Effector memory CD8-positive, alpha-beta T cell (primary cell): ENCODE measurements around the gene ARFGAP3.

ENCODE experiments used
- ATAC-seq: fragments of 150-1000 bp; cut with Tn5 transposase; replicated peaks from 2 replicates; pipeline ENCODE4 v1.10.0; 2021; ENCODE audit warnings: mild to moderate bottlenecking, moderate library complexity
- DNase-seq, 3 experiments: peaks; one replicate each; pipeline ENCODE4 v3.0.0; 2021
- H3K27ac Mint-ChIP-seq, 2 donors: one replicate each; pipeline ENCODE4 v1.8.0; 2022; ENCODE audit warnings: mild to moderate bottlenecking in 2 of 2, mixed read lengths in 2 of 2, moderate library complexity in 2 of 2
- H3K27me3 Mint-ChIP-seq, 2 donors: one replicate each; pipeline ENCODE4 v1.8.0; 2022; ENCODE audit warnings: mixed read lengths in 2 of 2
- H3K36me3 Mint-ChIP-seq: one replicate; pipeline ENCODE4 v1.8.0; 2022; ENCODE audit warnings: mild to moderate bottlenecking, moderate library complexity, mixed read lengths; ENCODE audit not compliant: insufficient read depth
- H3K4me1 Mint-ChIP-seq, 2 donors: one replicate each; pipeline ENCODE4 v1.8.0; 2022; ENCODE audit warnings: low read depth in 2 of 2, mixed read lengths in 2 of 2
- H3K4me3 Mint-ChIP-seq, 2 donors: one replicate each; pipeline ENCODE4 v1.8.0; 2022; ENCODE audit warnings: mild to moderate bottlenecking in 2 of 2, mixed read lengths in 2 of 2, moderate library complexity in 2 of 2
- H3K9me3 Mint-ChIP-seq, 2 donors: one replicate each; pipeline ENCODE4 v1.8.0; 2022; ENCODE audit warnings: mixed read lengths in 2 of 2
- total RNA-seq, 9 experiments: gene quantifications; one replicate each; lab custom pipeline; 2026; lab: John Stamatoyannopoulos, UW

ARFGAP3 gene
- total RNA-seq = 47.7 to 93.2 (median 79.1) reads per million in 9 experiments

GRCh38 chr22:42856865-42857704, at the start of gene ARFGAP3:
Gene ARFGAP3 (minus strand): TSS chr22:42857273. CDS start chr22:42857182, 91 bp downstream.
- peak; percentile 86 for ATAC-seq
- Mint-ChIP-seq H3K27me3 (no peaks in the 10 kb centered on the region), H3K36me3 (peaks cover 13% of the 10 kb centered on the region)

GRCh38 chr22:42905702-42906183, 48.7 kb upstream of the ARFGAP3 start:
- H3K27me3 Mint-ChIP-seq = no peaks in the 10 kb centered on the region
- H3K4me1 Mint-ChIP-seq = peaks cover 2 to 5% of the 10 kb centered on the region in 2 donors
- DNase-seq = no peak
- no peak overlapping the region for H3K27ac Mint-ChIP-seq
- no peak for ATAC-seq
- H3K4me3 Mint-ChIP-seq = no peak overlapping the region
- H3K9me3 Mint-ChIP-seq = no peaks in the 10 kb centered on the region
- peaks cover 18% of the 10 kb centered on the region for H3K36me3 Mint-ChIP-seq

More at GRCh38 chr22:42856865-42857704, at the start of gene ARFGAP3:
- Mint-ChIP-seq H3K9me3 (no peaks in the 10 kb centered on the region), H3K27ac (peak within 1 kb of the TSS; percentile 93 to 96), H3K4me3 (peak within 1 kb of the TSS; percentile 88 to 96), H3K4me1 (peaks cover 5 to 8% of the 10 kb centered on the region in 2 donors)
- peak; percentile 93 to 97 (median 93) for DNase-seq

DNA sequence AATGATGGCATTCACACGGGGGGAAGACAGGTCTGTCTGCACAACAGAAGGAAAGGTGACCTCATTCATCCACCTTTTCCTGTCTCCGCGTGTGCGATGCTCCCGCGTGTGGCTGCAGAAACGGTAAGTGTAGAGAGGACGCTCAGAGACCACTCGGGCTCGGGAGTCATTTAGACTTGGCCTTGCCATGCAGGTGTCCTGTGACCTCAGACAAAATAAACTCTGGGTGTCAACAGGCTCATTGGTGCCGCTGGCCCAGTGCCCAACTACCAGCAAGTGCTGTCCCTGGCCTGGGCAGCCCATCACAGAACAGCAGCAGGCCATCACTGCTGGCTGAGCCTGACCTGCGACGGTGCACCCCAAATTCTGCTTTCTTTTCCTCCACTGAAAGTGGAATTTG, 48.1 kb upstream of the ARFGAP3 start:
- Mint-ChIP-seq H3K4me3 (no peak overlapping the region), H3K27ac (peak overlapping the region in 1 of 2 donors; percentile 35), H3K4me1 (peaks cover 2 to 5% of the 10 kb centered on the region in 2 donors), H3K36me3 (peaks cover 15% of the 10 kb centered on the region), H3K27me3 (no peaks in the 10 kb centered on the region), H3K9me3 (no peaks in the 10 kb centered on the region)
- no peak for ATAC-seq
- no peak for DNase-seq

GRCh38 chr22:42904050-42904449, 47.0 kb upstream of the ARFGAP3 start:
- Mint-ChIP-seq H3K9me3 (no peaks in the 10 kb centered on the region), H3K4me1 (peaks cover 5% of the 10 kb centered on the region in 2 donors), H3K27ac (no peak overlapping the region), H3K4me3 (no peak overlapping the region), H3K27me3 (no peaks in the 10 kb centered on the region), H3K36me3 (peaks cover 15% of the 10 kb centered on the region)
- ATAC-seq (no peak), DNase-seq (no peak)

GRCh38 chr22:42902875-42903510, 45.9 kb upstream of the ARFGAP3 start:
- no peaks in the 10 kb centered on the region for H3K27me3 Mint-ChIP-seq
- H3K4me3 Mint-ChIP-seq = no peak overlapping the region
- ATAC-seq = no peak
- H3K36me3 Mint-ChIP-seq = peaks cover 15% of the 10 kb centered on the region
- H3K27ac Mint-ChIP-seq = peak overlapping the region; percentile 38 to 46
- H3K4me1 Mint-ChIP-seq = peaks cover 5% of the 10 kb centered on the region in 2 donors
- no peak for DNase-seq
- no peaks in the 10 kb centered on the region for H3K9me3 Mint-ChIP-seq

DNA sequence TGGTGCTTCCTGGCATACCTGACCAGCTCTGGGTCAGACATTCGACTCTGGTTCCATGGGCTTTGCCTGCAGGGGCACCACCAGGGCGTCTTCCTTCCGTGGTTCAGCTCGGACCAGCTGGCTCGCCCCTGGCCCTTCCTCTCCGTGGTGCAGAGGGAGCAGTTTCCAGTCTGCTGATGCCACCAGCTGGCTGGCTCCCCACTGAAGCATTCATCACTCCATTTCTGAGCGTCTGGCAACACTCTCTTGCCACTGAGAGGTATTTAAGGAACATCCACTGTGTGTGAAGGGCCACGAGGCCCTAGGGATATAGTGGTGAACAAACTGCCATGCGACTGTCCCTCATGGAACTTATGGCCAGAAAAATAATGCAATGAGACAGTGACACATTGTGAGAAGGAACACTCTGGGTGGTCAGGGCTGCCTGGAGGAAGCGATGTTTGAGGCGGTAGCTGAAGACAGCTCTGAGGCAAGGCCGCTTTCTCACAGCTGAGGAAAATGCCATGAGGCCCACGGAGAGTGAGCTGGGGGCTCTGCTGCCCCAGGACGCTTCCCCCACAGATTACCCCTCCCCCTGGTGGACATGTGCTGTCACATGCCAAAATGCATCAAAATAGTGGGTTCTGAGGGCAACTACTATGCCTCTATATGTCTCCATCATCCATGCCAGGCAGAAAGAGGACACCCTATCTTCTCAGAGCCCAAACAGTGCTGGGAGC, 44.9 kb upstream of the ARFGAP3 start:
- H3K9me3 Mint-ChIP-seq = no peaks in the 10 kb centered on the region
- peaks cover 15% of the 10 kb centered on the region for H3K36me3 Mint-ChIP-seq
- no peak overlapping the region for H3K4me3 Mint-ChIP-seq
- ATAC-seq (no peak), DNase-seq (no peak)
- H3K27ac Mint-ChIP-seq = peak overlapping the region in 1 of 2 donors; percentile 38
- no peaks in the 10 kb centered on the region for H3K27me3 Mint-ChIP-seq
- H3K4me1 Mint-ChIP-seq = peaks cover 9 to 11% of the 10 kb centered on the region in 2 donors

DNA sequence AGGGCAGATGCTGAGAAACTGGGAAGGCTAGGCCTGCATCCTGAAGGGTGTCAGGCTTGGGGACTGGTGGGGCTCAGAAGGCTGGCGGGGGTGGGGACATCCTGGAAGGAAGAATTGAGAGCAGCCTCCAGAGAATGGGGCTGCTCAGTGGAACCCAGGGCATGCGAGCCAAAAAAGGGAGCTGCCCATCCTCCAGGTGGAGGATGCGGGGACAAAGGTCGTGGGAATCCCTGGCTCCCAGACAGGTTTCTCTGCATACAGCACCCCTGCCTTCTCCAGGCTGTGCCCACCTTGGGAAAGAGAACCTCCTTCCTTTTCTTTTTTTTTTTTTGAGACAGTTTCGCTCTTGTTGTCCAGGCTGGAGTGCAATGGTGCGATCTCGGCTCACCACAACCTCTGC, 40.9 kb upstream of the ARFGAP3 start:
- H3K9me3 Mint-ChIP-seq = no peaks in the 10 kb centered on the region
- peaks cover 15% of the 10 kb centered on the region for H3K36me3 Mint-ChIP-seq
- no peak for DNase-seq
- peaks cover 35 to 43% of the 10 kb centered on the region in 2 donors for H3K4me1 Mint-ChIP-seq
- H3K4me3 Mint-ChIP-seq = no peak overlapping the region
- peak overlapping the region; percentile 20 to 91 for H3K27ac Mint-ChIP-seq
- no peaks in the 10 kb centered on the region for H3K27me3 Mint-ChIP-seq
- ATAC-seq = no peak

DNA sequence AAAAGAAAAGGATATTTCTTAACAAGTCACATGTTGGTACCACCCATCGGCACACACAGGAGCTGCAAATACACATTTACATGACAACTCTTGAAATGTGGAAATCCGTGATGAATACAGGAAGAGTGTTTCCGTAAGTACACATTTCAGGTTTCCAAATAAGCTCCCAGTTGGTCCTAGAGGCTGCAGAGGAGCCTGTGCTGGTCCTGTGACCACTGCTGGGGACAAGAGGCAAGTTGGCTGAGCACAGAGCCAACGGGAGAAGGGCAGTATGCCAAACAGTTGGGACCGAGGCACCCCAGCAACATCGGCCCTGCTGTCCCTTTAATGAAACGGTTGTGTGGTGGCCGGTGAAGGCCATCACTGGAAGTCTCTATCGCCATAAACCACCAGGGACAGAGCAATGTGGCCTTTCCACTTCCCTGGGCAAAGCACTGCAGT, 38.5 kb upstream of the ARFGAP3 start:
- peak overlapping the region; percentile 68 to 69 for H3K4me3 Mint-ChIP-seq
- H3K9me3 Mint-ChIP-seq = no peaks in the 10 kb centered on the region
- ATAC-seq (no peak), DNase-seq (no peak)
- H3K4me1 Mint-ChIP-seq = peaks cover 38 to 41% of the 10 kb centered on the region in 2 donors
- H3K36me3 Mint-ChIP-seq = peaks cover 6% of the 10 kb centered on the region
- peak overlapping the region; percentile 92 for H3K27ac Mint-ChIP-seq
- H3K27me3 Mint-ChIP-seq = no peaks in the 10 kb centered on the region

GRCh38 chr22:42895087-42895486, 38.0 kb upstream of the ARFGAP3 start:
- Mint-ChIP-seq H3K4me1 (peaks cover 38 to 41% of the 10 kb centered on the region in 2 donors), H3K36me3 (peaks cover 6% of the 10 kb centered on the region)

DNA sequence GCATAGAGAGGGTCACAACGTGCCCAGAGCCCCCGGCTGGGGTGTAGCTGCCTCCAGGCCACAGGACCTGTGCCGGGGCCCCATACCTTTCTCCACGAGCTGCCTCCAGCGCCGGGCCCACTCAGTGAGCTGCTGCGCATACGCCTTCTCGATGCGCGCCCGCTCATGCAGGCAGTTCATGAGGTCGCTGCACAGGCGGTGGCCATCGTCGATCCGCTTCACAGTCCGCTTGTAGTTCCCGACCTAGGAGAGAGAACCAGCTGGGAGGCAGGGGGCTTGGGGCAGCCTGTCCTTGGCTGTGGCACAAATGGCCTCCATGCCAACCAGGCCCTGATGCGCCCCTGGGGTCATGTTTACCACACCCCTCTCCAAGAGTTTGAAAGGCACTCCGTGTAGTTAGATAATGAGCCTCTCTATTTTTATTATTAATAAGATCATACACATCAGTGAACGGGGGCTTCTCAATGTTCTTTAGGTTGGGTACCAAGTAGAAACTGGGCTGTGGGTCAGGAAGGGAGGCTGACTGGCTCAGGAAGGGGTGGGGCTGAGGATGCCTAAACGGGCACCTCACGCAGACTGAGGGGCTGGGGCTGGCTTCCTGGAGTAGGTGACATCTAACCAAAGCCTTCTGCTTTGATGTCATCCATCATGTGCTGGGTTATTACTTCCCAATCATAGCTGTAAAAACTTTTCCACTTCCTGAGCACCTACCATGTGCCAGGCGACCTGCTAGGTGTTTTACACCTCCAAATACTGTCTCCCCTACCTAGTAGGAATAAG, 36.5 kb upstream of the ARFGAP3 start:
- Mint-ChIP-seq H3K9me3 (no peaks in the 10 kb centered on the region), H3K27me3 (no peaks in the 10 kb centered on the region), H3K27ac (peak overlapping the region; percentile 54 to 92), H3K36me3 (peaks cover 6% of the 10 kb centered on the region), H3K4me1 (peaks cover 49 to 50% of the 10 kb centered on the region in 2 donors), H3K4me3 (peak overlapping the region in 1 of 2 donors; percentile 25)
- DNase-seq = peak in 1 of 3 experiments; percentile 9
- peak; percentile 46 for ATAC-seq

More at GRCh38 chr22:42895087-42895486, 38.0 kb upstream of the ARFGAP3 start:
- no peaks in the 10 kb centered on the region for H3K9me3 Mint-ChIP-seq
- peak overlapping the region; percentile 92 for H3K27ac Mint-ChIP-seq
- H3K4me3 Mint-ChIP-seq = peak overlapping the region; percentile 68 to 69
- ATAC-seq = peak; percentile 88
- DNase-seq = peak; percentile 27 to 29 (median 28)
- H3K27me3 Mint-ChIP-seq = no peaks in the 10 kb centered on the region

DNA sequence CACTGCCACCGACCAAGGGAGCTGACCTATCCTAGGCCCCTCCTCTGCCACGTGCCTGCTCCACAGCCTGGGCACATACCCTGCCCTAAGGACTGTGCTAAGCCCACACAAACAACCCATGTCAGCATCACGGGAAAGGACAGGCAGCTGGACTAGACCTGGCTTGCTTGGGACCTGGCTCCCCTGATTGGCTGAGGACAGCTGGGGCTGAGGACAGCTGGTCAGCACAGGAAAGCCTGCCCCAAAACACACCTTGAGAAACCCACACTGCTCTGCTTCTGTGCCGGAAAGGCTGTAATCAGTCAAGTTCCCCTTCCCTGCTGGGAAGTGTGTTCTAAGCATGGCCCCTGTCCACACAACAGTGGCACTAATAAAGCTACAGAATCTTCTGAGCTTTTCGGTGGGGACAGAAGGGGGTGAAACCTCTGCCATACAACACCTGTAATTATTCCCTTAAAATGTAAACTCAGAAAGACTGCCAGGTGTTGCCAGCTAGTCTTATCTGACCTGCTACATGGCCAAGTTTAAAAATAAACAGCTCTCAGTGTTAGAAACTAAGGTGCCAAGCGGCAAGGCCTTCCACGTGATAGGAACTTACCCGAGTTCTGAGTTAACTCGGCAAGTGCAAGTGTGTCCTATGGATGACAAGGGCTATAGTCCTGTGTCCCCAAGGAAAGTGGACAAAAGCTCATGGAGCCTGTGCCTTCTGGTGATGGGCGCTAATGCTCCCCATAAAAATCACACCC, 35.7 kb upstream of the ARFGAP3 start:
- H3K4me3 Mint-ChIP-seq = no peak overlapping the region
- DNase-seq = no peak
- H3K27me3 Mint-ChIP-seq = no peaks in the 10 kb centered on the region
- peaks cover 55% of the 10 kb centered on the region in 2 donors for H3K4me1 Mint-ChIP-seq
- no peak for ATAC-seq
- peak overlapping the region in 1 of 2 donors; percentile 92 for H3K27ac Mint-ChIP-seq
- no peaks in the 10 kb centered on the region for H3K9me3 Mint-ChIP-seq
- peaks cover 12% of the 10 kb centered on the region for H3K36me3 Mint-ChIP-seq

GRCh38 chr22:42892156-42892555, 35.1 kb upstream of the ARFGAP3 start:
- Mint-ChIP-seq H3K4me3 (no peak overlapping the region), H3K9me3 (no peaks in the 10 kb centered on the region), H3K4me1 (peaks cover 50 to 54% of the 10 kb centered on the region in 2 donors), H3K36me3 (peaks cover 16% of the 10 kb centered on the region), H3K27ac (peak overlapping the region in 1 of 2 donors; percentile 74), H3K27me3 (no peaks in the 10 kb centered on the region)
- ATAC-seq (no peak), DNase-seq (no peak)
